Hepatocyte (in vitro differentiated cells): ENCODE measurements around the gene IMP3. TPM values are rescaled to one million over a fixed set of nuclear protein-coding genes. Genes with fewer than 3 reads are reported as not detected.
"Not testable (repeated sequence)": the region's sequence is repeated elsewhere in the genome, so short reads cannot be mapped to it uniquely, and the experiment has no call there.

ENCODE experiments used
- DNase-seq: peaks from one replicate; pipeline ENCODE4 v3.0.0-alpha.2; 2016; ENCODE audit warnings: low spot score
- H2AFZ ChIP-seq: fragments of 200-600 bp; sonication (generic); 2 replicates; pipeline ENCODE4 v1.6.0; 2016; ENCODE audit warnings: antibody characterized with exemption, mild to moderate bottlenecking
- H3K27ac ChIP-seq: fragments of 200-600 bp; sonication (generic); 2 replicates; pipeline ENCODE4 v1.5.1; 2016; ENCODE audit warnings: mild to moderate bottlenecking
- H3K27me3 ChIP-seq: fragments of 200-600 bp; sonication (generic); 2 replicates; pipeline ENCODE4 v1.6.1; 2016
- H3K36me3 ChIP-seq: fragments of 200-600 bp; sonication (generic); replicated peaks from 2 replicates; pipeline ENCODE4 v1.5.1; 2016; ENCODE audit warnings: low read depth; ENCODE audit not compliant: insufficient read depth
- H3K4me1 ChIP-seq: fragments of 200-600 bp; sonication (generic); 2 replicates; pipeline ENCODE4 v1.5.1; 2016; ENCODE audit warnings: mild to moderate bottlenecking, moderate library complexity; ENCODE audit not compliant: insufficient read depth
- H3K4me2 ChIP-seq: fragments of 200-600 bp; sonication (generic); 2 replicates; pipeline ENCODE4 v1.6.0; 2016
- H3K4me3 ChIP-seq: fragments of 200-600 bp; sonication (generic); 2 replicates; pipeline ENCODE4 v1.5.1; 2016; ENCODE audit warnings: mild to moderate bottlenecking
- H3K79me2 ChIP-seq: fragments of 200-600 bp; sonication (generic); 2 replicates; pipeline ENCODE4 v1.6.0; 2017; ENCODE audit warnings: mild to moderate bottlenecking
- H3K9me2 ChIP-seq: fragments of 200-600 bp; sonication (generic); replicated peaks from 2 replicates; pipeline ENCODE4 v1.6.0; 2017; ENCODE audit warnings: mild to moderate bottlenecking; ENCODE audit not compliant: insufficient read depth
- H3K9me3 ChIP-seq: fragments of 200-600 bp; sonication (generic); 2 replicates; pipeline ENCODE4 v1.5.1; 2016; ENCODE audit warnings: low read depth, mild to moderate bottlenecking
- H4K20me1 ChIP-seq: fragments of 200-600 bp; sonication (generic); 2 replicates; pipeline ENCODE4 v1.6.0; 2016; ENCODE audit warnings: mild to moderate bottlenecking; ENCODE audit not compliant: insufficient read depth, poor library complexity, severe bottlenecking
- CTCF ChIP-seq: fragments of 200-600 bp; sonication (generic); IDR thresholded peaks from 2 replicates; pipeline ENCODE4 v1.5.1; 2016; ENCODE audit warnings: antibody characterized with exemption, mild to moderate bottlenecking; ENCODE audit not compliant: poor library complexity
- EZH2 ChIP-seq: fragments of 200-600 bp; sonication (generic); IDR thresholded peaks from 2 replicates; pipeline ENCODE4 v1.6.1; 2016; ENCODE audit warnings: antibody characterized with exemption, mild to moderate bottlenecking, borderline replicate concordance
- EZH2phosphoT487 ChIP-seq: fragments of 200-600 bp; sonication (generic); IDR thresholded peaks from one replicate; pipeline ENCODE4 v1.6.1; 2018; ENCODE audit warnings: antibody characterized with exemption, mild to moderate bottlenecking, low read depth, moderate library complexity; ENCODE audit not compliant: unreplicated experiment, severe bottlenecking
- WGBS: methylation state at CpG from one replicate; pipeline ENCODE4 v1.1.6; 2016; ENCODE audit warnings: low lambda C conversion rate; ENCODE audit errors: missing lambda C conversion rate; 5-methylcytosine and 5-hydroxymethylcytosine counted together
- polyA plus RNA-seq: library from polyadenylated mRNA; unstranded; fragments of >200 nt; fragmentation: Nextera tagmentation; extraction: Ambion mirVana; gene quantifications from 2 replicates; pipeline ENCODE4 v1.2.1, GENCODE V29; 2016
- total RNA-seq: library from RNA; depleted of rRNA; stranded (reverse); fragments of >200 nt; gene quantifications from 2 replicates; pipeline ENCODE4 v1.2.3, GENCODE V29; 2014

Gene IMP3
- total and polyA plus RNA-seq, 2 experiments from 2014 or later: 144 to 155 TPM

- Histone ChIP-seq H3K79me2 (no peaks in the 10 kb centered on the region), H2AFZ (no peak overlapping the region), H3K4me1 (peaks cover 9% of the 10 kb centered on the region), H4K20me1 (no peaks in the 10 kb centered on the region), H3K27me3 (no peaks in the 10 kb centered on the region), H3K9me3 (no peaks in the 10 kb centered on the region), H3K9me2 (no peaks in the 10 kb centered on the region), H3K4me2 (no peak overlapping the region), H3K4me3 (no peak overlapping the region), H3K36me3 (no peaks in the 10 kb centered on the region), H3K27ac (no peak overlapping the region)
- TF ChIP-seq EZH2 (no peak), CTCF (no peak), EZH2phosphoT487 (no peak)
- WGBS: 75% methylated on average over 11 of the region's 11 CpGs
- no peak for DNase-seq
Observed at GRCh38 chr15:75680007-75680789, 40.2 kb upstream of the IMP3 start.

- not testable (repeated sequence) for H4K20me1 ChIP-seq, H3K36me3 ChIP-seq, H3K9me3 ChIP-seq, H3K4me3 ChIP-seq, H3K79me2 ChIP-seq, DNase-seq, H3K4me2 ChIP-seq, H2AFZ ChIP-seq, H3K27me3 ChIP-seq, H3K9me2 ChIP-seq, H3K27ac ChIP-seq
- 96% methylated on average over 6 of the region's 6 CpGs for WGBS
- peaks cover 15% of the 10 kb centered on the region for H3K4me1 ChIP-seq
Observed at GRCh38 chr15:75678324-75678690, 38.3 kb upstream of the IMP3 start.

GRCh38 chr15:75677465-75678323 is 37.7 kb upstream of the IMP3 start:
- Histone ChIP-seq H3K4me1 (peaks cover 21% of the 10 kb centered on the region), H4K20me1 (no peaks in the 10 kb centered on the region), H2AFZ (no peak overlapping the region), H3K27me3 (no peaks in the 10 kb centered on the region), H3K9me3 (no peaks in the 10 kb centered on the region), H3K4me2 (no peak overlapping the region), H3K27ac (no peak overlapping the region), H3K4me3 (no peak overlapping the region), H3K9me2 (no peaks in the 10 kb centered on the region), H3K79me2 (no peaks in the 10 kb centered on the region), H3K36me3 (no peaks in the 10 kb centered on the region)
- no peak for DNase-seq
- WGBS: 83% methylated on average over 16 of the region's 16 CpGs
- TF ChIP-seq CTCF: no peak
- TF ChIP-seq EZH2: no peak
- TF ChIP-seq EZH2phosphoT487: no peak
